Measurements from ENCODE around the gene PARD3. TPM values are rescaled to one million over a fixed set of nuclear protein-coding genes. Genes with fewer than 3 reads are reported as not detected.

Gene PARD3
- total and polyA plus RNA-seq, 7 experiments from 2014 or later, result 0.19 to 1.2 (median 0.43) TPM

DNA sequence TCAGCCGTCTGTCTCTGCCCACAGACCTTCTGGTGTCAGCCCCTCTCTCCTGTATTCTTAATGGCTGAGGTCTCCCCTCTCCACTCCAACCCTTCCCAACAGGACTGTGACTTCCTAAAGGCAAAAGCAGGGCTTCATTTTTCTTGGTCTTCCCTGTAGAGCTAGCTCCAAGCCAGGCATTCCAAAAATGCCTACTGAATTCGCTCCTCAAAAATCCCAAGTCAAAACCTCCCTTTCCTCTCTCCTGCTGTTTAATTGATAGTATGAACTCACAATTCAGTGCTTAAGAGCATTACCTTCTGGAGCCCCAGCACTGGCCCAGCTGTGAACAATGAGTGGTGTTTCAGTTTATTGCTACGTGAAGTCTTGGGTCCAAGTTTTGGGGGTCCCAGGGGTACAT, 628.4 kb downstream of the PARD3 start:
- H3K4me1 ChIP-seq (ENCODE audit: control insufficient read depth in 2 of 2, insufficient read depth in 2 of 2, low read length in 2 of 2), result no peaks in the 10 kb centered on the region
- no peaks in the 10 kb centered on the region for H3K36me3 Mint-ChIP-seq
- H3K27me3 Mint-ChIP-seq, result peaks cover 0 to 13% (median 11%) of the 10 kb centered on the region in 5 donors
- no peak overlapping the region for H3K27ac Mint-ChIP-seq
- H3K9me3 Mint-ChIP-seq, result peaks cover 0 to 2% (median 0%) of the 10 kb centered on the region in 11 donors
- no peak for DNase-seq
- H3K36me3 ChIP-seq (ENCODE audit: control insufficient read depth in 2 of 3, insufficient read depth in 3 of 3, low read length in 3 of 3), result no peaks in the 10 kb centered on the region
- POLR2A ChIA-PET, result no interaction called here
- intact Hi-C loops (cut with micrococcal nuclease), result no loop called here
- peaks cover 0 to 17% (median 5%) of the 10 kb centered on the region in 7 donors for H3K4me1 Mint-ChIP-seq
- no peak overlapping the region for H3K4me3 ChIP-seq (ENCODE audit: low read length)
- no peak for ATAC-seq
- H3K9me3 ChIP-seq (ENCODE audit: control insufficient read depth in 2 of 3, low read length in 3 of 3), result no peaks in the 10 kb centered on the region
- CTCF ChIA-PET, result no interaction called here
- no peak overlapping the region for H3K4me3 Mint-ChIP-seq
- H3K27ac ChIP-seq (ENCODE audit: low read depth, low read length), result no peak overlapping the region
- no peaks in the 10 kb centered on the region for H3K27me3 ChIP-seq (ENCODE audit: control insufficient read depth in 2 of 2, insufficient read depth in 2 of 2, low read length in 2 of 2)

DNA sequence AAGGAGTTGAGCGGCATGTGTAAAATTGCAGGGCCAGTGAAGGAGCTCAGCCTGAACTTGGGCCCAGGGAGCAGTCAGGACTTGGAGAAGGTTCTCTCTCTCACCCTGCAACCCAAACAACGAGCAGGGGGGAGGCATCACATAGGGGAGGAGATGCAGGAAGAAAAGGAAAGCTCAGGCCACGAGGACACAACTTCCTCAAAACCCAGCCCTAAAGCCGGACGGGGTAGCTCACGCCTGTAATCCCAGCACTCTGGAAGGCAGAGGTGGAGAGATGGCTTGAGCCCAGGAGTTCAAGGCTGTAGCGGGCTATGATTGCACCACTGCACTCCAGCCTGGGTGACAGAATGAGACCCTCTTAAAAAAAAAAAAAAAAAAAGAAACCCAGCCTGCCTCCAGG, 629.1 kb downstream of the PARD3 start:
- DNase-seq (no peak), ATAC-seq (no peak)
- H3K4me1 Mint-ChIP-seq, result peaks cover 0 to 17% (median 5%) of the 10 kb centered on the region in 7 donors
- peaks cover 0 to 12% (median 8%) of the 10 kb centered on the region in 5 donors for H3K27me3 Mint-ChIP-seq
- peak overlapping the region in 1 of 9 donors; percentile 27 for H3K27ac Mint-ChIP-seq
- H3K27me3 ChIP-seq (ENCODE audit: control insufficient read depth in 2 of 2, insufficient read depth in 2 of 2, low read length in 2 of 2), result no peaks in the 10 kb centered on the region
- CTCF ChIA-PET, result no interaction called here
- no peak overlapping the region for H3K27ac ChIP-seq (ENCODE audit: low read depth, low read length)
- H3K4me1 ChIP-seq (ENCODE audit: control insufficient read depth in 2 of 2, insufficient read depth in 2 of 2, low read length in 2 of 2), result no peaks in the 10 kb centered on the region
- H3K4me3 Mint-ChIP-seq, result peak overlapping the region in 1 of 10 donors; percentile 49
- no peaks in the 10 kb centered on the region for H3K36me3 ChIP-seq (ENCODE audit: control insufficient read depth in 2 of 3, insufficient read depth in 3 of 3, low read length in 3 of 3)
- no peaks in the 10 kb centered on the region for H3K36me3 Mint-ChIP-seq
- H3K4me3 ChIP-seq (ENCODE audit: low read length), result no peak overlapping the region
- H3K9me3 Mint-ChIP-seq, result peaks cover 0 to 2% (median 0%) of the 10 kb centered on the region in 11 donors
- intact Hi-C loops (cut with micrococcal nuclease), result no loop called here
- H3K9me3 ChIP-seq (ENCODE audit: control insufficient read depth in 2 of 3, low read length in 3 of 3), result no peaks in the 10 kb centered on the region
- POLR2A ChIA-PET, result no interaction called here

DNA sequence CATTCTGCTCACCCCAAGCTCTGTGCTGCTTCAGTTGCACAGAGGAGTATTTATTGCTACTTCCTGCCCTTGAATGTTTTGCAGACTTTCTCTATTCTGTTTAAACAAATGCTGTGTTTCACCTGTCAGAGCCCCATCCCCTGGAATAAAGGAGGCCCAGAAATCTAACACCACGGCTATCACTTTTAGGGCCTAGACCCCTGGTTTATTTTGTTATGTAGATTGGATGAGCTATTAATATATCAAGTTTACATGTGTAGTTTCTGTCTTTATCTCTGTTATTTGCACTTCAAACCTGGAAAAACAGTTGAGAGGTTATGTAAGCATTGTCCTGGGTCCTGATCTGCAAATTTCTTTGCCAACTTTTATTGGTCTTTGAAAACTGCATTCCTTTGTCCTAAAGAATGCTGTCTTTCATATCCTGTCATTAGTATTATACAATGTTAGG, 630.1 kb downstream of the PARD3 start:
- no peak for ATAC-seq
- POLR2A ChIA-PET, result no interaction called here
- H3K27ac Mint-ChIP-seq, result peak overlapping the region in 3 of 9 donors; percentile 9 to 48 (median 11)
- no peak for DNase-seq
- no peaks in the 10 kb centered on the region for H3K36me3 Mint-ChIP-seq
- H3K9me3 Mint-ChIP-seq, result peaks cover 0 to 2% (median 0%) of the 10 kb centered on the region in 11 donors
- no peak overlapping the region for H3K27ac ChIP-seq (ENCODE audit: low read depth, low read length)
- H3K27me3 Mint-ChIP-seq, result peaks cover 0 to 12% (median 3%) of the 10 kb centered on the region in 5 donors
- H3K9me3 ChIP-seq (ENCODE audit: control insufficient read depth in 2 of 3, low read length in 3 of 3), result no peaks in the 10 kb centered on the region
- H3K27me3 ChIP-seq (ENCODE audit: control insufficient read depth in 2 of 2, insufficient read depth in 2 of 2, low read length in 2 of 2), result no peaks in the 10 kb centered on the region
- peaks cover 0 to 17% (median 5%) of the 10 kb centered on the region in 7 donors for H3K4me1 Mint-ChIP-seq
- no peaks in the 10 kb centered on the region for H3K36me3 ChIP-seq (ENCODE audit: control insufficient read depth in 2 of 3, insufficient read depth in 3 of 3, low read length in 3 of 3)
- H3K4me1 ChIP-seq (ENCODE audit: control insufficient read depth in 2 of 2, insufficient read depth in 2 of 2, low read length in 2 of 2), result no peaks in the 10 kb centered on the region
- H3K4me3 Mint-ChIP-seq, result peak overlapping the region in 2 of 10 donors; percentile 6 to 42
- intact Hi-C loops (cut with micrococcal nuclease), result no loop called here
- CTCF ChIA-PET, result interaction anchor here (0.7 kb wide), 1 partner anchor 23 kb away, joined by 3 read pairs; no protein-coding TSS in a partner anchor
- no peak overlapping the region for H3K4me3 ChIP-seq (ENCODE audit: low read length)

DNA sequence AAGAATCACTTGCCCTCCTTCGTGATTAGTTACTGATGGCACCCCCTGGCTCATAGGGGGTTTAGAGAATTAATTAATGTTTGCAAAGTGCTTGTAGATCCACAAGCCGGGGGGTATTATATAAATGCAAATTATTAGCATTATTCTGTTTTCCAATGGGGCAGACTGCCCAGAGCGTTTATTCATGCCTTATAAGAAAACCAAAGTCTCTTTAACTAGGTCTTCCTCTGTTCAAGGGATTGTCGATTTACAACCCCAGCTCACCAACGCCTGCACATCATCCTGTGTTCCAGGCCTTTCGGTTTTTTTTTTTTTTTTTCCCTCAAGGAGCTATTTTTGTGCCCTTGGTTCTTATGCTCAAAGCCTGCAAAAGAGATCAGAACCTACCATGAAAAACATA, 630.7 kb downstream of the PARD3 start:
- no peaks in the 10 kb centered on the region for H3K9me3 ChIP-seq (ENCODE audit: control insufficient read depth in 2 of 3, low read length in 3 of 3)
- no peak overlapping the region for H3K4me3 ChIP-seq (ENCODE audit: low read length)
- ATAC-seq, result no peak
- H3K27ac Mint-ChIP-seq, result no peak overlapping the region
- H3K9me3 Mint-ChIP-seq, result peaks cover 0 to 2% (median 0%) of the 10 kb centered on the region in 11 donors
- intact Hi-C loops (cut with micrococcal nuclease), result no loop called here
- peaks cover 0 to 12% (median 3%) of the 10 kb centered on the region in 5 donors for H3K27me3 Mint-ChIP-seq
- POLR2A ChIA-PET, result no interaction called here
- CTCF ChIA-PET, result interaction anchor here (0.7 kb wide), 1 partner anchor 24 kb away, joined by 3 read pairs; no protein-coding TSS in a partner anchor
- peak overlapping the region in 1 of 10 donors; percentile 42 for H3K4me3 Mint-ChIP-seq
- no peak for DNase-seq
- no peaks in the 10 kb centered on the region for H3K36me3 ChIP-seq (ENCODE audit: control insufficient read depth in 2 of 3, insufficient read depth in 3 of 3, low read length in 3 of 3)
- H3K4me1 ChIP-seq (ENCODE audit: control insufficient read depth in 2 of 2, insufficient read depth in 2 of 2, low read length in 2 of 2), result no peaks in the 10 kb centered on the region
- no peaks in the 10 kb centered on the region for H3K36me3 Mint-ChIP-seq
- H3K27ac ChIP-seq (ENCODE audit: low read depth, low read length), result no peak overlapping the region
- peaks cover 0 to 17% (median 5%) of the 10 kb centered on the region in 7 donors for H3K4me1 Mint-ChIP-seq
- H3K27me3 ChIP-seq (ENCODE audit: control insufficient read depth in 2 of 2, insufficient read depth in 2 of 2, low read length in 2 of 2), result no peaks in the 10 kb centered on the region

DNA sequence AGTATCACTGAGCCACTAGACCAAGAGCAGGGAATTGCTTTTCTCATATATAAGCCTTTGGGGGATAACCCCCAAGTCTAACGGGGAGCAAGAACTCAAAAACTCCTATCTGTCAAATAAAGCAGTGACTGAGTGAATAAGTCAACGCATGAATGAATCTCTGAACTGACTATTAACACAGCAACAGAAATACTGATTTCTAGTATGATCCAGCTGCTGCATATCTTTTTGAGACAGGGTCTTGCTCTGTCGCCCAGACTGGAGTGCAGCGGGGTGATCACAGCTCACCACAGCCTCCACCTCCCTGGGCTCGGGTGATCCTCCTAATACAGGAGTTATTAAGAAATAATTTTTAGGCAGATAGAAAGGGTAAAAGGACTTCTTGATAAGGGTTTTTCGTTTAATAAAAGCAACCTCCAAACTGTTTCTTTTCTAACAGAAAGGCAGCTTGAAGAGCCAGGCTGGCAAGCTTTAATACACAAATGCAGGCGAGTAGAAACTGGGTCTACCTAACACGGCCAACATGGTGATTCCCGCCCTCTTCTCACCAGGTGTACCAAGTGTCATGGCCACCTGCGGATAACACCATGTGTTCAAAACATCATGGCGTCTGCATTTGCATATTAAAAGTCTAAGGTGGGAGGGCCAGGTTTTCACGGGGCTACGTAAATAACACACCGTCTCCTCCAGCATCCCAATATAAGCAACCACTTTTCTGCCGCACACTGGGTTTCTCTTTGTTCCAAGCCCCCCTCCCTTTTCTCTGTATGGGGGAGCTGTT, 631.9 kb downstream of the PARD3 start:
- Mint-ChIP-seq H3K27ac (no peak overlapping the region), H3K9me3 (peaks cover 0 to 2% (median 0%) of the 10 kb centered on the region in 11 donors), H3K4me1 (peaks cover 0 to 17% (median 5%) of the 10 kb centered on the region in 7 donors), H3K36me3 (no peaks in the 10 kb centered on the region), H3K4me3 (no peak overlapping the region), H3K27me3 (peaks cover 0 to 17% (median 3%) of the 10 kb centered on the region in 5 donors)
- Histone ChIP-seq H3K4me1 (ENCODE audit: control insufficient read depth in 2 of 2, insufficient read depth in 2 of 2, low read length in 2 of 2) (no peaks in the 10 kb centered on the region), H3K27me3 (ENCODE audit: control insufficient read depth in 2 of 2, insufficient read depth in 2 of 2, low read length in 2 of 2) (no peaks in the 10 kb centered on the region), H3K9me3 (ENCODE audit: control insufficient read depth in 2 of 3, low read length in 3 of 3) (no peaks in the 10 kb centered on the region), H3K4me3 (ENCODE audit: low read length) (no peak overlapping the region), H3K27ac (ENCODE audit: low read depth, low read length) (no peak overlapping the region), H3K36me3 (ENCODE audit: control insufficient read depth in 2 of 3, insufficient read depth in 3 of 3, low read length in 3 of 3) (no peaks in the 10 kb centered on the region)
- DNase-seq (no peak), ATAC-seq (no peak)
- intact Hi-C loops (cut with micrococcal nuclease), result no loop called here
- ChIA-PET CTCF (no interaction called here), POLR2A (no interaction called here)

DNA sequence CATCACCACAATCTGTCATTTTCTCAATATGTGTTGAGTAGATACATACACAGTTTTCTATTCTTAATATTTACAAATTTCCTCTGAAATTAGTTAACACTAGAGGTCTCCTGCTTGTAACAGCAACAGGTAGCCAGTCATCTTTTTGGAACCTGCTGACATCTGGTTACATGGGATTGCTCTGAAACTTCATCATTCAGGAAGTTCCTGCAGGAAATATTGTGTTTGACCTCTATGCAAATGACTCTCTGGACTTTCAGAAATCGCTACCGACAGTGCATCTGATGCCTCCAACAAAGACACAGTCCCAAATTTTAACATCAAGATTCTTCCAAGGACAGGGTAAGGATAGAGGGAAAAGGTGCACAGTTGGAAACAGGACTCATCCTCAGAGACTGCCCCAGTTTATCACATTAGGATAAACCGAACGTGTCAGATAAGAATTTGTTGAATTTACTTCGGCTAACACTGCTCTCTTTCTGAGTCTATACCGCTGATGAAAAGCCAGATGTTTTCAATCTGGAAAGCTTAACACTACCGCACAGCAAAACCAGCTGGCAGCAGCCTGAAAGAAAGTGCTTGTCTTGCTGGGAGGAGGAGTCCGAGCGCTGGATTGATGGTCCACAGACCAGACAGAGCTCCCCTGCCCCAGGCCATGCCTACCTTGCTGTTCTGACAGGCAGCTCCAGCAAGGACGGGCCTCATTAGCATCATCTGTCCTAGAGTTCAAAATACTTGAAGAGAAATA, 633.4 kb downstream of the PARD3 start:
- peaks cover 0 to 2% (median 0%) of the 10 kb centered on the region in 11 donors for H3K9me3 Mint-ChIP-seq
- H3K4me3 Mint-ChIP-seq, result no peak overlapping the region
- ATAC-seq (no peak), DNase-seq (no peak)
- Histone ChIP-seq H3K36me3 (ENCODE audit: control insufficient read depth in 2 of 3, insufficient read depth in 3 of 3, low read length in 3 of 3) (no peaks in the 10 kb centered on the region), H3K27ac (ENCODE audit: low read depth, low read length) (no peak overlapping the region), H3K4me3 (ENCODE audit: low read length) (no peak overlapping the region), H3K4me1 (ENCODE audit: control insufficient read depth in 2 of 2, insufficient read depth in 2 of 2, low read length in 2 of 2) (no peaks in the 10 kb centered on the region), H3K9me3 (ENCODE audit: control insufficient read depth in 2 of 3, low read length in 3 of 3) (no peaks in the 10 kb centered on the region), H3K27me3 (ENCODE audit: control insufficient read depth in 2 of 2, insufficient read depth in 2 of 2, low read length in 2 of 2) (no peaks in the 10 kb centered on the region)
- ChIA-PET POLR2A (no interaction called here), CTCF (interaction anchor here (0.6 kb wide), 1 partner anchor 10 kb away, joined by 3 read pairs; no protein-coding TSS in a partner anchor)
- peaks cover 0 to 18% (median 5%) of the 10 kb centered on the region in 7 donors for H3K4me1 Mint-ChIP-seq
- peaks cover 3 to 24% (median 9%) of the 10 kb centered on the region in 5 donors for H3K27me3 Mint-ChIP-seq
- H3K27ac Mint-ChIP-seq, result no peak overlapping the region
- intact Hi-C loops (cut with micrococcal nuclease), result no loop called here
- no peaks in the 10 kb centered on the region for H3K36me3 Mint-ChIP-seq

Measured in naive thymus-derived CD4-positive, alpha-beta T cell (primary cell).